HCT116 (cell line): Measurements from ENCODE around the gene MUS81. TPM values are rescaled to one million over a fixed set of nuclear protein-coding genes. Genes with fewer than 3 reads are reported as not detected.

Source experiments
- ATAC-seq: fragments of 200-7000 bp; cut with Tn5 transposase; 2 replicates; pipeline ENCODE4 v1.9.1; 2020; ENCODE audit warnings: mild to moderate bottlenecking, moderate library complexity
- BruUV-seq: library from RNA; stranded (reverse); fragments of 400-500 nt; replicated peaks from 2 replicates; lab custom pipeline; 2021; lab: Mats Ljungman, UMichigan
- CTCF ChIA-PET: fragments of 300-600 bp; sonication (Branson Sonifier 250); formaldehyde crosslinking; loops from one replicate; lab custom pipeline; 2021; ENCODE audit warnings: antibody characterized with exemption; lab: Charles Lee
- POLR2A ChIA-PET: fragments of 300-600, 350-600 bp; sonication (Branson Sonifier 250); formaldehyde crosslinking; loops from one replicate; lab custom pipeline; 2021; ENCODE audit warnings: antibody characterized with exemption; lab: Charles Lee
- RAD21 ChIA-PET, 2 experiments: fragments of 300-600 bp; sonication (Branson Sonifier 250); formaldehyde crosslinking; loops; one replicate each; lab custom pipeline; 2023; ENCODE audit warnings: low total read pairs in 2 of 2; ENCODE audit not compliant: uncharacterized antibody in 2 of 2, unreplicated experiment in 2 of 2, low non-redundant PET in 1 of 2; lab: Charles Lee
- DNase-seq: peaks from one replicate; pipeline ENCODE4 v3.0.0-alpha.2; 2010; ENCODE audit warnings: low read depth, low spot score
- H2AFZ ChIP-seq: fragments of 200-600 bp; shearing (Covaris generic), sonication (generic); 2 replicates; pipeline ENCODE4 v1.6.1; 2017; ENCODE audit warnings: low read depth, mixed run types, mixed read lengths, antibody characterized with exemption, low read length; ENCODE audit not compliant: poor library complexity, severe bottlenecking
- H3K27ac ChIP-seq: 2 replicates; pipeline ENCODE4 v1.5.1; 2012; ENCODE audit warnings: low read depth, low read length
- H3K27me3 ChIP-seq: fragments of 200-600 bp; sonication (generic); 2 replicates; pipeline ENCODE4 v1.6.1; 2016; ENCODE audit warnings: mixed run types, low read length, mixed read lengths; ENCODE audit not compliant: insufficient read depth
- H3K36me3 ChIP-seq, 2 experiments: fragments of 200-500 bp in 1 of 2; fragments of 200-600 bp in 1 of 2; sonication (Bioruptor generic) in 1 of 2; sonication (generic) in 1 of 2; 2 replicates each; pipeline versions ENCODE4 v1.5.1 to v1.6.1; 2014 to 2016; ENCODE audit warnings: low read length in 2 of 2, inconsistent platforms in 1 of 2, mixed read lengths in 1 of 2, mixed run types in 1 of 2; ENCODE audit not compliant: insufficient read depth in 2 of 2, control insufficient read depth in 1 of 2
- H3K4me1 ChIP-seq, 2 experiments: fragments of 200-600 bp in 1 of 2; sonication (generic) in 1 of 2; 2 replicates each; pipeline versions ENCODE4 v1.5.1 to v1.6.1; 2012 to 2017; ENCODE audit warnings: low read length in 2 of 2, inconsistent platforms in 1 of 2, mild to moderate bottlenecking in 1 of 2, mixed read lengths in 1 of 2, mixed run types in 1 of 2, moderate library complexity in 1 of 2; ENCODE audit not compliant: insufficient read depth in 2 of 2, control insufficient read depth in 1 of 2
- H3K4me2 ChIP-seq: fragments of 200-600 bp; sonication (generic); 2 replicates; pipeline ENCODE4 v1.6.1; 2017; ENCODE audit warnings: mixed run types, low read length, mixed read lengths
- H3K4me3 ChIP-seq, 2 experiments: fragments of 200-600 bp in 1 of 2; sonication (generic) in 1 of 2; replicated peaks in 1 of 2; 2 replicates each; pipeline ENCODE4 v1.5.1; 2011 to 2016; ENCODE audit warnings: low read length in 2 of 2, control low read depth in 1 of 2, low read depth in 1 of 2, mild to moderate bottlenecking in 1 of 2, mixed read lengths in 1 of 2, mixed run types in 1 of 2
- H3K79me2 ChIP-seq: fragments of 200-600 bp; sonication (generic); 2 replicates; pipeline ENCODE4 v1.6.1; 2017; ENCODE audit warnings: mild to moderate bottlenecking, mixed run types, low read length, moderate library complexity, mixed read lengths; ENCODE audit not compliant: insufficient read depth
- H3K9ac ChIP-seq: fragments of 200-600 bp; sonication (generic); 2 replicates; pipeline ENCODE4 v1.6.1; 2016; ENCODE audit warnings: low read length, mixed read lengths
- H3K9me2 ChIP-seq: fragments of 200-600 bp; sonication (generic), shearing (Covaris generic); 2 replicates; pipeline ENCODE4 v1.6.1; 2017; ENCODE audit warnings: mixed run types, mild to moderate bottlenecking, moderate library complexity; ENCODE audit not compliant: insufficient read depth
- H3K9me3 ChIP-seq, 2 experiments: fragments of 200-500 bp in 1 of 2; fragments of 200-600 bp in 1 of 2; sonication (Bioruptor generic) in 1 of 2; sonication (generic) in 1 of 2; 2 replicates each; pipeline ENCODE4 v1.6.1; 2014 to 2017; ENCODE audit warnings: low read length in 2 of 2, mixed read lengths in 2 of 2, inconsistent platforms in 1 of 2, low read depth in 1 of 2, mild to moderate bottlenecking in 1 of 2, mixed run types in 1 of 2, moderate library complexity in 1 of 2; ENCODE audit not compliant: control insufficient read depth in 1 of 2, insufficient read depth in 1 of 2
- H4K20me1 ChIP-seq: fragments of 200-600 bp; sonication (generic), shearing (Covaris generic); 2 replicates; pipeline ENCODE4 v1.6.1; 2017; ENCODE audit warnings: mixed run types, mild to moderate bottlenecking, moderate library complexity; ENCODE audit not compliant: insufficient read depth
- ATF3 ChIP-seq: IDR thresholded peaks from 2 replicates; pipeline ENCODE4 v1.6.1; 2012
- CBX3 ChIP-seq: IDR thresholded peaks from 2 replicates; pipeline ENCODE4 v1.6.1; 2012; ENCODE audit warnings: low read depth
- CTCF ChIP-seq, 3 experiments: fragments of 200-600 bp in 1 of 3; sonication (generic) in 1 of 3; IDR thresholded peaks in 2 of 3; conservative IDR thresholded peaks in 1 of 3; 2 replicates each; pipeline ENCODE4 v1.5.1; 2012 to 2017; ENCODE audit warnings: low read depth in 2 of 3, low read length in 2 of 3, antibody characterized with exemption in 1 of 3, borderline replicate concordance in 1 of 3, control low read depth in 1 of 3, mild to moderate bottlenecking in 1 of 3, mixed read lengths in 1 of 3, mixed run types in 1 of 3, moderate library complexity in 1 of 3; ENCODE audit not compliant: insufficient read depth in 1 of 3
- EGR1 ChIP-seq: IDR thresholded peaks from 2 replicates; pipeline ENCODE4 v1.6.1; 2012; ENCODE audit warnings: low read depth
- EZH2phosphoT487 ChIP-seq: fragments of 200-600 bp; IDR thresholded peaks from 2 replicates; pipeline ENCODE4 v1.6.1; 2018; ENCODE audit warnings: antibody characterized with exemption, borderline replicate concordance
- FOSL1 ChIP-seq: IDR thresholded peaks from 2 replicates; pipeline ENCODE4 v1.6.1; 2012; ENCODE audit warnings: low read depth
- JUND ChIP-seq: IDR thresholded peaks from 2 replicates; pipeline ENCODE4 v1.6.1; 2012
- POLR2A ChIP-seq: IDR thresholded peaks from 2 replicates; pipeline ENCODE4 v1.7.0; 2011; ENCODE audit warnings: borderline replicate concordance; ENCODE audit not compliant: insufficient read depth, insufficient read length; ENCODE audit errors: extremely low read depth
- POLR2AphosphoS5 ChIP-seq: IDR thresholded peaks from 2 replicates; pipeline ENCODE4 v1.6.1; 2011; ENCODE audit warnings: mild to moderate bottlenecking, low read depth, low read length, moderate library complexity
- RAD21 ChIP-seq: IDR thresholded peaks from 2 replicates; pipeline ENCODE4 v1.6.1; 2012; ENCODE audit warnings: low read depth, mild to moderate bottlenecking
- SIN3A ChIP-seq: IDR thresholded peaks from 2 replicates; pipeline ENCODE4 v1.6.1; 2012; ENCODE audit warnings: low read depth
- SRF ChIP-seq: IDR thresholded peaks from 2 replicates; pipeline ENCODE4 v1.6.1; 2012; ENCODE audit warnings: low read depth
- TCF7L2 ChIP-seq: IDR thresholded peaks from 2 replicates; pipeline ENCODE4 v1.7.0; 2011; ENCODE audit warnings: borderline replicate concordance, inconsistent platforms; ENCODE audit not compliant: insufficient read depth, insufficient read length; ENCODE audit errors: extremely low read depth
- ZFX ChIP-seq: fragments of 450-650 bp; IDR thresholded peaks from 2 replicates; pipeline ENCODE4 v1.6.1; 2017
- ZNF274 ChIP-seq: fragments of 200-500 bp; sonication (Bioruptor generic); IDR thresholded peaks from 2 replicates; pipeline ENCODE4 v1.6.1; 2014; ENCODE audit warnings: mild to moderate bottlenecking, low read depth, low read length, inconsistent platforms
- intact Hi-C: fragments of 100-400 bp; cut with micrococcal nuclease; formaldehyde crosslinking; loops from 2 replicates; pipeline ENCODE4 v1.10.0; 2022
- total RNA-seq: library from RNA; stranded (reverse); gene quantifications from one replicate; pipeline ENCODE4 v1.2.1, GENCODE V29; 2021; ENCODE audit not compliant: unreplicated experiment

MUS81 gene
- total RNA-seq, 1 experiment from 2014 or later = 47.2 TPM

GRCh38 chr11:65895482-65895981 lies 35.3 kb downstream of the MUS81 start (continued):
- TF ChIP-seq ATF3 (no peak), POLR2A (no peak), ZFX (no peak), EZH2phosphoT487 (no peak), CBX3 (no peak), TCF7L2 (no peak), CTCF (IDR thresholded peaks at IDR 0.05 in 2 of 3, conservative IDR thresholded peaks at IDR 0.05 in 1 of 3; ENCODE audit: borderline replicate concordance in 1 of 3, insufficient read depth in 1 of 3, low read depth in 2 of 3, low read length in 2 of 3) (no peak), JUND (no peak)
- TF ChIP-seq, all 23 proteins: peak for 0

GRCh38 chr11:65896034-65896999 lies 36.1 kb downstream of the MUS81 start:
- Histone ChIP-seq H4K20me1 (peaks cover 31% of the 10 kb centered on the region; the same call in 1 of the 2 replicates), H3K36me3 (peaks cover 10 to 52% of the 10 kb centered on the region in 2 experiments; a peak in 3 of 4 replicates), H3K27ac (peak overlapping the region; percentile 99), H3K4me3 (peak overlapping the region in 1 of 2 experiments; percentile 11; a peak in 1 of 4 replicates), H3K4me2 (peak overlapping the region; percentile 71), H2AFZ (no peak overlapping the region), H3K27me3 (no peaks in the 10 kb centered on the region), H3K79me2 (peaks cover 90% of the 10 kb centered on the region), H3K9me3 (no peaks in the 10 kb centered on the region), H3K9me2 (no peaks in the 10 kb centered on the region), H3K4me1 (peaks cover 22 to 79% of the 10 kb centered on the region in 2 experiments), H3K9ac (peak overlapping the region; percentile 99)
- intact Hi-C loops = no loop called here
- no peak for DNase-seq
- BruUV-seq = no TSS peak
- POLR2A ChIA-PET = interaction anchor here (1.4 to 3.6 kb wide), 5 partner anchors 10 to 22 kb away, joined by 4 to 24 read pairs (median 6); no protein-coding TSS in a partner anchor
- TF ChIP-seq EGR1 (no peak), TCF7L2 (no peak), SRF (no peak), CBX3 (no peak), FOSL1 (no peak), SIN3A (no peak), EZH2phosphoT487 (no peak), RAD21 (no peak), ZNF274 (no peak), POLR2AphosphoS5 (no peak), CTCF (IDR thresholded peaks at IDR 0.05 in 2 of 3, conservative IDR thresholded peaks at IDR 0.05 in 1 of 3; ENCODE audit: borderline replicate concordance in 1 of 3, insufficient read depth in 1 of 3, low read depth in 2 of 3, low read length in 2 of 3) (no peak), JUND (no peak)
- RAD21 ChIA-PET = no interaction called here
- no peak for ATAC-seq
- CTCF ChIA-PET = interaction anchor here (1.0 kb wide), 1 partner anchor 8 kb away, joined by 3 read pairs; the partner anchor contains the start of gene FIBP
